Activated CD4-positive, alpha-beta T cell treated with anti-CD3 and anti-CD28 coated beads for 24 hours (primary cell): ENCODE results near the gene ZNF366.
"Not testable (repeated sequence)": the region's sequence is repeated elsewhere in the genome, so short reads cannot be mapped to it uniquely, and the experiment has no call there.

Experiments
- DNase-seq, 2 donors: peaks; one replicate each; pipeline ENCODE4 v3.0.0-alpha.2; 2020; ENCODE audit warnings: low read depth in 2 of 2

ZNF366 gene

DNA sequence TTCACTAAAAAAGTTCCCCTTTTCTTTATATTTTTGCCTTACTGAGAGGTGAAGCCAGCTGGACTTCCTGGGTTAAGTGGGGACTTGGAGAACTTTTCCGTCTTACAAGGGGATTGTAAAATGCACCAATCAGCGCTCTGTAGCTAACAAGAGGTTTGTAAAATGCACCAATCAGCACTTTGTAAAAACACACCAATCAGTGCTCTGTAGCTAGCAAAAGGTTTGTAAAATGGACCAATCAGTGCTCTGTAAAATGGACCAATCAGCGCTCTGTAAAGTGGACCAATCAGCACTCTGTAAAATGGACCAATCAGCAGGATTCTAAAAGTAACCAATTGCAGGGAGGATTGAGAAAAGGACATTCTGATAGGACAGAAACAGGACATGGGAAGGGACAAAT, 102.4 kb downstream of the ZNF366 start:
- DNase-seq: not testable (repeated sequence)

DNA sequence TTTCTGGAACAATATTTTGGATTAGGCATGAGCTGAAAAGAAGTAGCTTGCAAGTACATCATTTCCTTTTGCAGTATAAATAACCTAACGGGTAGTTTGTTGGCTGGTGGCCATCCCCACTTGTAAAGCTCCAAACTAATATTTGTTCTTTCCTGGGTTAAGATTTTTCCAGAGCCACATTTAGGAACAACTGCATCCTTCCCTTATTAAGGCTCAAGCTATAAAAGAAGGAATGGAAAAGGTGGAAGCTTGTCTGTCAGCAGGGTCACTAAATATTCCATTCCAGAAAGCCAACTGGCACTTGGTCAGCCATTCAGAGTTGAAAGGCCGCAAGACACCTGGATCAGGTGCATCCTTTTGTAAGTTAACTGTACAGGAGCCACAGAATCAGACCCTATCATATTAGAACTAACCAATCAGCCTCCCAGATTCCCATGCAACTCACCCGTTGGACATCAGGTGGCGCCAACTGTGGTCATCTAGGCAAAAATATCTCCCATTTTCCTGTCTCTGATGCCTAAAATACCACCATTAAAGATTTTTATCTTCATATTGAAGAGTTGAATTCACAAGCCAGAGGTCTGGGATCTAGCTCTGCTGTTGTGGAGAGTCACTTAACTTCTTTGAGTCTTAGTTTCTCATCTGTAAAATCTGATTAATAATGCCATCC, 104.1 kb downstream of the ZNF366 start:
- no peak for DNase-seq

DNA sequence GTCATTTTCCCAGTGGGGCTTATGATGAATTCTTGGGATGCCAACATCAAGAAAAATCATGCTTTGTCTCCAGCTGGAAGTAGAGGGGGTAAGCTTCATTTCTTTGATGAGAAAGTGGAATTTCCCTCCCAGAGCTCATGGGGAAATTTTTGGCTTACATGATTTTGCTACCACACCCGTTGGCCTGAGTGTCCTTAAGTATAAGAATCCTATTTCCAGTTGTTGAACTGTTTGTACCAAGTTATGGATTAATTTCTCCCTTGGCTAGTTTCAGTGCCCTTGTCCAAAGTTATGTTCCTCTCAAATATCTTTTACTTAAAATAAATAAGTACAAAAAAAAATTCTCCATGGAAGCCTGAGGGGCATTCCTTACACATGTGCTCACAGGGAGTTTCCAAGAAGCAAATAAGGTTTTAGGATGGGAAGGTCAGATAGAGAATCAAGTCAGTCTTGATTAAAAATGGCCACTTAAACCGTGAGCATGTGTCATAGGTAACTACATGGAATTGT, 104.8 kb downstream of the ZNF366 start:
- no peak for DNase-seq

DNA sequence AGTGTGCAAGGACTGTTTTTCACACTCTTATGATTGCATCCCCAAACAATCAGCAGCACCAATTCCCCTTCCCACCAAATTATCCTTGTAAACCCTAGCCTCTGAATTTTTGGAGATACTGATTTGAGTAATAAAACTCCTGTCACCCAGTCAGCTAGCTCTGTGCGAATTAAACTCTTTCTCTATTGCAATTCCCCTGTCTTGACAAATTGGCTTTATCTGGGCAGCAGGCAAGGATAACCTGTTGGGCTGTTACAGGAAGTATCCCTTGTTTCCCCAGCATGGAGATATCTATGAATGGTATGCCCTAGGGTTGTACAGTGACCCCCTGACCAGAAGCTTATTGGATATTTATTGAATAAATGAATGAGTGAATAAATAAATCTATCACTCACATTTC, 106.3 kb downstream of the ZNF366 start:
- DNase-seq: no peak

DNA sequence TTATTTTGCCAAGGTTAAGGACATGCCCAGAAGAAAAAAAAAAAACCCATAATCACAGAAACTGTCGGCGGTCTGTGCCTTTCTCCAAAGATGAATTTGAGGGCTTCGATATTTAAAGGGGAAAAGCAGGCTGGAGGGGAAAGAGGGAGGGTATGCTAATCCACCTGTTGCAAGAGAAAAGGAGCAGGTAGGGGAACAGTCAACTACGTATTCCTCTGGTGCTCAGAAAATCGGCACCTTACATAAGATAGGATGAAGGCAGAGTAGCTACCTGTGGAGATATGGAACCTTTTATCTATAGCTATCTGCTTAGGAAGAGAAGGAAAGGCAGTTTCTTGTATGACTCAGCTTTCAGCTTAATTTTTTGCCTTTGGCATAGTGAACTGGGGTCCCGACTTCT, 109.4 kb downstream of the ZNF366 start:
- no peak for DNase-seq

DNA sequence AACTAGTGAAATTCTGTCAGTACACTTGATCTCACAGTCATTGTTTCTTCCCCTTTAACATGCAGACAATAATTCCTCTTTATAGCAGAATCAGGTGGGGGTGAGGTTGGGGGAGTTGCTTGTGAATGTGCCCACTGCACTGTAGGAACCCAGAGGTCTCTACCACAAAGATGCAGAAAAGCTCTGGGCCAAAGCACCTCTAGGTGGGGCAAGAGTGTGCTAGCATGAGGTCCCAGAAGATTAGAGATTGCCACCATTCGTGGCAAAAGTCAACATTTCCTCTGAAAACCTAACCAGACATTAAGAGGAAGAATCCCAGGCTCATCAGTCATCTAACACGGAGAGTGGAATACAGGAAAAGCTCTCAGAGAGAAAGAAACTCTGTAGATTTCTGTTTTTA, 112.5 kb downstream of the ZNF366 start:
- no peak for DNase-seq

DNA sequence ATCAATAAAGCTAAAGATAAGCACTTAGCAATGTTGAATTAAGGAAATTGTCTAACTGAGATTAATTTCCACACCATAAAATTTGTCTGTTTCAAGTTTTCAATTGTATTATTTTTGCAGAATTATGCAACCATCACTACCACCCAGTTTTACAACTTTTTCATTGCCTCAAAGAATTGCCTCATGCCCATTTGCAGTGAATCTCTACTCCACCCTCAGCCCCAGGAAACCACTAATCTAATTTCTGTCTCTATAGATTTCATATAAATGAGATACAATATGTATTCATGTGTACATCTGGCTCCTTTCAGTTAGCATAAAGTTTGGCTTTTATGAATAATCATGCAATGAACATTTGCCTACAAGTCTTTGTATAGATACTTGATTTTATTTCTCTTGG, 114.2 kb downstream of the ZNF366 start:
- DNase-seq: no peak
